Urothelium cell line (cell line): ENCODE measurements around the gene FPGS.
"Not testable (repeated sequence)": the region's sequence is repeated elsewhere in the genome, so short reads cannot be mapped to it uniquely, and the experiment has no call there.

Experiments used
- DNase-seq: peaks from one replicate; pipeline ENCODE4 v3.0.0; 2011; ENCODE audit warnings: low spot score, mixed read lengths
- FAIRE-seq: peaks from 2 replicates; lab custom pipeline; 2011; peaks lifted over from hg19 to GRCh38; lab: Jason Lieb, UNC

The FPGS gene

DNA sequence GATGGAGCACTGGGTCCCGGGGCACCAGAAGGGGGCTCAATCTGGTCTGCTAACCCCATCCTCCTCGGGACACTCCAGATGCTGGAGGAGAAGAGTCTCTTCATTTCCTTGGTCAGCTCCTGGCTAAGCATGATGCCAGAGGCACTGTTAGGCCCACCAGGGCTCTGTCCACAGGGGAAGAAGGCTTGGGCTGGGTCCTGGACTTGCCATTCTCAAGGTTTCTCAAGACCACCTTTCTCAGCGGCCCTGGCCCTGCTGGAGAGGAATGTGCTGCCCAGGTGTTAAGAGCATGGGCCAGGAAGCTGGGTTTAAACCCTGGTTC, 32.1 kb upstream of the FPGS start:
- FAIRE-seq (no peak), DNase-seq (no peak)

DNA sequence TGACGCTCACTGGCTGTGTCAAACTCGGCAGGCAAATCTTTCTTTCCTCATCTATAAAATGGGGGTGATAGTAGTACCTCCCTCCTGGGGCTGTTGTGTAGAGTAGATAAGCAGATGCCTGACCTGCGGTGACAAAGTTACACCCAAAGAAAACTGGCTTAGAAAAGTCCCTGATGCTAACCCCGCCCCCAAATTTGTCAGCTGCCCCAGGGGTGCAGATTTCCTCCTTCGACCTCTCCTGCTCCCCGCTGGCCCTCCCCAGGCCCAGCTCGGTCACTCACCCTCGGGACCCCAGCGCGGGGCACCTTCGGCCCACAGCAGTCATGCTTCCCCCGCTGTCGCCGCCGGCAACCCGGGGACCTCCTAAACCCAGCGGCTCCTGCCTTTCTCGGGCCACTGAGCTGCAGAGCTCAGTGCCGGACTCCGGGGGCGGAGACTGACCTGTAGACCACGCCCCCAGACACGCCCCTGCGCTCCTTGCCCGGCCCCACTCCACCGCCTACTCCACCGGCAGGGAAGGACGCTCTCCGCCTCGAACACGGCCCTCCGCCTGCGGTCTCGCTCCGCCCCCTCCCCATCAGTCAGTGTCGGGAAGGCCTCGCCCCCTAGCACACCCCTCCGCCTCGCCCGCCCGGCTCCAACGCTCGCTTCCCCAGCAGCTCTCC, 31.6 kb upstream of the FPGS start:
- DNase-seq (peak; percentile 98), FAIRE-seq (peak; percentile 77)

DNA sequence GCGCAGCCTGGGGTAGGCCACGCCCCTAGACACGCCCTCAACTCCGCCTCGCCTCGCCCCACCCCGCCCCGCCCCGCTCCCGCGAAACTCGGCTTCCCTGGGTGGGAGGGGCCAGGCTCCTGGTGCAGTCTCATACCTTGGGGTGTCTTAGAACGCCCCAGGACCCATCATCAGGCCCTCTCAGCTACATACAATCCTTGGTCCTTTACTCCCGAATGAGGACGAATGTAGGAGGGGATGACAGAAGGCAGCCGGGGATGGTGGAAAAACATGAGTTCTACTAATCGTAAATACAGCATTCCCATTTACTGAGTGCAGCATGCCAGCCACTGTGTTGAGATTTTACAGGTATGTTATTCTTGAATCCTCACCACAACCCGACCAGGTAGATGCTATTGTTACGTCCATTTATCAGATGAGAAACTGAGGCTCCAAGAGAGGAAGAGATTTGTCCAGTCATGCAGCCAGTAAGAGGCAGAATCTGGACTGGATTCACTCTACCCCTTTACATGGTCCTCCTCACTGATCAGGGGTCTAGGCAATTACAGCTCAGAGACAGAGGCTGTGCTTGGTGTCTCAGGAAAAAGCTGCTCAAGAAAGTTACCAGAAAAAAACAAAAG, 31.0 kb upstream of the FPGS start:
- no peak for FAIRE-seq
- no peak for DNase-seq

DNA sequence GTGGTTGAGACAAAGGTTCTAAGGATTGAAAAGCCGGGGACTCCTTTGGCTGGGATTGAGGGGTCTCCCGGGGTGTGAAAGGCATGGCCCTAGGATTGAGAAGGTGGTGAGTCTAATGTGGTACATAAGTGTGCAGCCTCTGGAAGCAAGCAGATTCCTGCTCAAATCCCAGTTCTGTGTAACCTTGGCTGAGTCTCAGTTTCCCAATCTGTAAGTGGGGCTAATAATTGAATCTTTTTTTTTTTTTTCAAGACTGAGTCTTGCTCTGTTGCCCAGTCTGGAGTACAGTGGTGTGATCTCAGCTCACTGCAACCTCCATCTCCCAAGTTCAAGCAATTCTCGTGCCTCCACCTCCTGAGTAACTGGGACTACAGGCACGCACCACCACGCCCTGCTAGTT, 30.1 kb upstream of the FPGS start:
- DNase-seq (no peak), FAIRE-seq (no peak)

DNA sequence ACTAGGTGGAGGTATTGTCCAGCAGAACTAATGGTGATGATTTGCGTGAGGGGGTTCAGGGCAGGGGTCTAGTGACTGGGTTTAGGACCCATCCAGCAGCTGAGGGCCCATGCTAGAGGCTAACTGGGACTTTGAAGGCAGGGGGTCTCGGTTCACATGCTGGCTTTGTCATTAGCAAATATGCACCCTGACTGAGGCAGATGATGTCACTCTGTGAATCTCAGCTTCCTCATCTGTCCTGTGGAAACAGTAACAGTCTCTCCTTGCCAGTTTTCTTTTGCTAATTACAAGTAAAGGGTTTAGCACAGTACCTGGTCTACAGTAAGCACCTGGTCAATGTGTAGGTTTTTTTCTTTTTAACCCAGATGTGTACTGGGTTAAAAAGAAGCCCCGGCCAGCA, 29.4 kb upstream of the FPGS start:
- DNase-seq (no peak), FAIRE-seq (no peak)

DNA sequence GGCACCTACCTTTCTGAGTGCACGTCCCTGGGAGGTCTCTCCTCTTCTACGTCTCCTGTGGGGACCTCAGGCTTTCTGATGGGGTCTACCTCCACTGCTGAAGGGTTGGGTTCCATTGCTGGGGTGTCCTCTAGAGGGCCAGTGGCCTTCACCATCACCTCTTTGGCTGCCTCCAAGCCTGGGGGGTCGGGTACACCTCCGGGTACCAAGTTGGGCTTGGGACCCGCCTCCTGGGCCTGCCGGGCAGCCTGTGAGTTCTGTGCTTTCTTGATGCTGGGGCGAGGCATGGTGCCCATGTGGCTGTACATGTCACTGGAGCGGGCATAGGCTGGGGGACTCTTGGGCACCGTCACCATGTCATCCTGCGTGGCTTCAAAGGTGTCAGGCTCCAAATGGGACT, 28.7 kb upstream of the FPGS start:
- FAIRE-seq: no peak
- no peak for DNase-seq

- FAIRE-seq (no peak), DNase-seq (no peak)
These were observed 26.3 kb upstream of the FPGS start for GRCh38 chr9:127776195-127776923.

- DNase-seq (no peak), FAIRE-seq (no peak)
These were observed 25.8 kb upstream of the FPGS start for GRCh38 chr9:127776924-127777289.

- FAIRE-seq: no peak
- no peak for DNase-seq
These were observed 25.2 kb upstream of the FPGS start for GRCh38 chr9:127777368-127777980.

GRCh38 chr9:127778280-127779135, 24.2 kb upstream of the FPGS start, which contains the start of gene SH2D3C:
Gene SH2D3C, minus strand, starts transcription at chr9:127778666. Its CDS starts 39 bp downstream, at chr9:127778627.
- FAIRE-seq: no peak
- DNase-seq: no peak

GRCh38 chr9:127779136-127779981, 23.3 kb upstream of the FPGS start:
- FAIRE-seq (no peak), DNase-seq (no peak)

- DNase-seq (no peak), FAIRE-seq (no peak)
These were observed 22.4 kb upstream of the FPGS start for GRCh38 chr9:127780126-127780885.

DNA sequence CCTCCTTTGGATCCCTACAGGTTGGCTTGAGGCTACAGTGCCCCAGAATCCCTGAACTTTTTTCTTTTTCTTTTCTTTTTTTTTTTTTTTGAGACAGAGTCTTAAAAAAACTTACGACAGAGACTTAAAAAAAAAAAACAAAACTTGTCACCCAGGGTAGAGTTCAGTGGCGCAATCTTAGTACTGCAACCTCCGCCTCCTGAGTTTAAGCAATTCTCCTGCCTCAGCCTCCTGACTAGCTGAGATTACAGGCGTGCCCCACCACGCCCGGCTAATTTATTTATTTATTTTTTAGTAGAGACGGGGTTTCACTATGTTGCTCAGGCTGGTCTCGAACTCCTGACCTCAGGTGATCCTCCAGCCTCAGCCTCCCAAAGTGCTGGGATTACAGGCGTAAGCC, 21.8 kb upstream of the FPGS start:
- not testable (repeated sequence) for FAIRE-seq, DNase-seq

DNA sequence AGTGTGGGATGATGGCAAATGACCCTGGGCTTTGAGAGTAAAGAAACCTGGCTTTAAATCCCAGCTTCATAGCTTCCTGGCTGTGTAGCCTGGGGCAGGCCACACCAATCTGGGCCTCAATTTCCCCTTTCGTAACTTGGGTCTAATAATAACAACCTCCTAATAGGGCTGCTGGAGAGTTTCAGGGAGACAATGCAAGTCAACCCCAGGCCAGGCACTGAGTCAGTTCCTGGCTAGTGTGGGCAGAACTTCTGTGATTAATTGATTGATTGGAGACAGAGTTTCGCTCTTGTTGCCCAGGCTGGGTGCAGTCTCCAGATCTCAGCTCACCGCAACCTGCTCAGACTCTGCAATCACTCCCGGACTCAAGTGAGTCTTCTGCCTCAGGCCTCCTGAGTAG, 20.9 kb upstream of the FPGS start:
- DNase-seq: no peak
- no peak for FAIRE-seq

- FAIRE-seq (no peak), DNase-seq (no peak)
These were observed 19.3 kb upstream of the FPGS start for GRCh38 chr9:127783111-127784008.

DNA sequence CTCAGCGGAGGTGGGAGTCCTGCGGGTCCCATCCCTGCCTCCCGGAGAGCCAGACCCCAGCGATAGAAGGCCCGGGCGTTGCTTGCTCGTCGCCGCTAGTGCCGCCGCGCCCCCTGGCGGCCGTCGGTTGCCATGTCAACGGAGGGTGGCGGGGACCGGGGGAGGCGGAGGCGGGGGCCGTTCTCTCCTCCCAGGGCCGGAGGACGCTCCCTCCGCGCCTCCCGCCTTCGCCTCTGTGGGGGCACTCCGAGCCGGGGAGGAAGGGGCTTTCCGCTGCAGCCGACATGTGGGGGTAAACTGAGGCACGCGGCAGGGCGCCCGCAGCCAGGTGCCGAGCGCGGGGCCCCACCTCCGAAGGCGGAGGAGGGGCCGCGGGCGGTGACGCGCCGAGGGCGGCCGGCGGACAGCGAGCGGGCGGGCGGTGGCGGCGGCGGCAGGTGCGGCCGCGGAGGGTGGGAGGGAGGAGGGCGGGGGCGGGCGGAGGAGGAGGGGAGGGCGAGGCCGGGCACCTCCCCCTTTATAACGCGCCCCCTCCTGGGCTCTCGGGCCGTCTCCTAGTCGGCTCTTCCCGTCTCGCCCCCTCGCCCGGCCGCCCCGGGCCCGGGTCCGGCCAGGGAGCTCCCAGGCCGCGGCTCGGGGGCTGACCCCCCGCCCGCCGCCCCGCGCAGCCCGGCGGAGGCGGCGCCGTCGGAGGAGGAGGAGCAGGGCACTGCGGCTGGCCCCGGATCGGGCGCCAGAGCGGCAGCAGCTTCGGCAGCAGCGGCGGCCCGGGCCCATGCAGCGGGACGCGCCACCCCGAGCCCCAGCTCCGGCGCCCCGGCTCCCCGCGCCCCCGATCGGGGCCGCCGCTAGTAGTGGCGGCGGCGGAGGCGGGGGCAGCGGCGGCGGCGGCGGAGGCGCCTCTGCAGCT, 17.4 kb upstream of the FPGS start:
- FAIRE-seq (no peak), DNase-seq (peak; percentile 91)
